ENCODE data around the gene KIF2A. TPM values are rescaled to one million over a fixed set of nuclear protein-coding genes. Genes with fewer than 3 reads are reported as not detected.
A peak's percentile ranks its signal among the peaks of the same experiment; 100 is the strongest.

KIF2A gene
- total RNA-seq, 2 experiments from 2014 or later, result 224 to 306 TPM

GRCh38 chr5:62308439-62308838 is 2.4 kb downstream of the KIF2A start:
- Mint-ChIP-seq H3K4me1 (peaks cover 67% of the 10 kb centered on the region), H3K36me3 (ENCODE audit: low read depth) (peaks cover 59% of the 10 kb centered on the region)
- CTCF ChIA-PET, result interaction anchor here (0.9 to 3.1 kb wide), 8 partner anchors 9 to 84 kb away, joined by 3 to 16 read pairs (median 6); no protein-coding TSS in a partner anchor

GRCh38 chr5:62309107-62309506 is 3.1 kb downstream of the KIF2A start:
- no peaks in the 10 kb centered on the region for H3K9me3 Mint-ChIP-seq (ENCODE audit: low read depth)
- no peak for DNase-seq
- no peak for ATAC-seq
- peaks cover 60% of the 10 kb centered on the region for H3K36me3 Mint-ChIP-seq (ENCODE audit: low read depth)
- POLR2A ChIA-PET, result interaction anchor here (0.6 to 1.8 kb wide), 5 partner anchors 10 to 103 kb away, joined by 3 to 11 read pairs (median 4); partner anchors contain the start of gene IPO11
- H3K27me3 Mint-ChIP-seq, result no peaks in the 10 kb centered on the region
- intact Hi-C loops (cut with DNase I, micrococcal nuclease), result loop anchor here (5.0 to 10.0 kb wide), 5 partner anchors 52 to 1147 kb away; partner anchors contain the start of genes ZSWIM6 (in 2 of the 2) and SMIM15 (in 1 of the 2)
- peak overlapping the region; percentile 8 for H3K4me3 Mint-ChIP-seq
- peaks cover 68% of the 10 kb centered on the region for H3K4me1 Mint-ChIP-seq
- CTCF ChIA-PET, result interaction anchor here (0.9 to 3.1 kb wide), 7 partner anchors 8 to 44 kb away, joined by 3 to 16 read pairs (median 6); no protein-coding TSS in a partner anchor
- no peak overlapping the region for H3K27ac Mint-ChIP-seq

More at GRCh38 chr5:62308439-62308838, 2.4 kb downstream of the KIF2A start:
- no peak for ATAC-seq
- peak overlapping the region; percentile 96 for H3K27ac Mint-ChIP-seq
- no peaks in the 10 kb centered on the region for H3K27me3 Mint-ChIP-seq
- DNase-seq, result no peak
- H3K4me3 Mint-ChIP-seq, result peak overlapping the region; percentile 94
- POLR2A ChIA-PET, result interaction anchor here (1.0 to 1.8 kb wide), 4 partner anchors 20 to 104 kb away, joined by 3 to 7 read pairs (median 6); partner anchors contain the start of genes DIMT1 and IPO11
- intact Hi-C loops (cut with DNase I, micrococcal nuclease), result loop anchor here (5.0 to 10.0 kb wide), 5 partner anchors 51 to 1146 kb away; partner anchors contain the start of genes ZSWIM6 (in 2 of the 2) and SMIM15 (in 1 of the 2)
- H3K9me3 Mint-ChIP-seq (ENCODE audit: low read depth), result no peaks in the 10 kb centered on the region

- DNase-seq, result no peak
- POLR2A ChIA-PET, result interaction anchor here (0.6 to 0.8 kb wide), 2 partner anchors 25 to 70 kb away, joined by 3 to 4 read pairs; no protein-coding TSS in a partner anchor
- peaks cover 70% of the 10 kb centered on the region for H3K4me1 Mint-ChIP-seq
- peak overlapping the region; percentile 26 for H3K27ac Mint-ChIP-seq
- CTCF ChIA-PET, result interaction anchor here (0.8 to 3.1 kb wide), 5 partner anchors 14 to 86 kb away, joined by 3 to 14 read pairs (median 4); no protein-coding TSS in a partner anchor
- no peaks in the 10 kb centered on the region for H3K9me3 Mint-ChIP-seq (ENCODE audit: low read depth)
- ATAC-seq, result no peak
- intact Hi-C loops (cut with DNase I, micrococcal nuclease), result loop anchor here in 1 of 2 experiments (2.0 kb wide), 1 partner anchor 14 kb away; no protein-coding TSS in a partner anchor
- no peaks in the 10 kb centered on the region for H3K27me3 Mint-ChIP-seq
- peak overlapping the region; percentile 15 for H3K4me3 Mint-ChIP-seq
- H3K36me3 Mint-ChIP-seq (ENCODE audit: low read depth), result peaks cover 66% of the 10 kb centered on the region
These were observed 4.6 kb downstream of the KIF2A start for GRCh38 chr5:62310426-62311143.

- Mint-ChIP-seq H3K27ac (peak overlapping the region; percentile 40), H3K4me3 (peak overlapping the region; percentile 18), H3K9me3 (ENCODE audit: low read depth) (no peaks in the 10 kb centered on the region), H3K27me3 (no peaks in the 10 kb centered on the region), H3K36me3 (ENCODE audit: low read depth) (peaks cover 68% of the 10 kb centered on the region), H3K4me1 (peaks cover 79% of the 10 kb centered on the region)
- CTCF ChIA-PET, result interaction anchor here (1.8 kb wide), 1 partner anchor 27 kb away, joined by 5 read pairs; no protein-coding TSS in a partner anchor
- DNase-seq (no peak), ATAC-seq (no peak)
- intact Hi-C loops (cut with DNase I, micrococcal nuclease), result loop anchor here in 1 of 2 experiments (2.0 kb wide), 1 partner anchor 17 kb away; no protein-coding TSS in a partner anchor
- POLR2A ChIA-PET, result interaction anchor here (0.8 to 1.3 kb wide), 2 partner anchors 14 to 25 kb away, joined by 3 to 4 read pairs; no protein-coding TSS in a partner anchor
These were observed 6.0 kb downstream of the KIF2A start for GRCh38 chr5:62312036-62312435.

GRCh38 chr5:62312674-62313073 is 6.7 kb downstream of the KIF2A start:
- peaks cover 61% of the 10 kb centered on the region for H3K36me3 Mint-ChIP-seq (ENCODE audit: low read depth)
- ChIA-PET POLR2A (interaction anchor here (1.3 kb wide), 1 partner anchor 15 kb away, joined by 4 read pairs; no protein-coding TSS in a partner anchor), CTCF (interaction anchor here (0.6 kb wide), 1 partner anchor 21 kb away, joined by 3 read pairs; no protein-coding TSS in a partner anchor)
- no peak overlapping the region for H3K4me3 Mint-ChIP-seq
- H3K27me3 Mint-ChIP-seq, result no peaks in the 10 kb centered on the region
- no peak for ATAC-seq
- H3K27ac Mint-ChIP-seq, result no peak overlapping the region
- no peaks in the 10 kb centered on the region for H3K9me3 Mint-ChIP-seq (ENCODE audit: low read depth)
- intact Hi-C loops (cut with DNase I, micrococcal nuclease), result loop anchor here in 1 of 2 experiments (2.0 kb wide), 1 partner anchor 16 kb away; no protein-coding TSS in a partner anchor
- no peak for DNase-seq
- peaks cover 86% of the 10 kb centered on the region for H3K4me1 Mint-ChIP-seq

GRCh38 chr5:62314213-62314830 is 8.3 kb downstream of the KIF2A start:
- H3K27ac Mint-ChIP-seq, result peak overlapping the region; percentile 69
- H3K36me3 Mint-ChIP-seq (ENCODE audit: low read depth), result peaks cover 55% of the 10 kb centered on the region
- POLR2A ChIA-PET, result interaction anchor here (1.5 kb wide), 1 partner anchor 9 kb away, joined by 6 read pairs; the partner anchor contains the start of gene KIF2A
- CTCF ChIA-PET, result interaction anchor here (1.3 to 4.2 kb wide), 3 partner anchors 9 to 90 kb away, joined by 3 to 19 read pairs (median 5); no protein-coding TSS in a partner anchor
- H3K4me3 Mint-ChIP-seq, result no peak overlapping the region
- DNase-seq, result no peak
- intact Hi-C loops (cut with DNase I, micrococcal nuclease), result loop anchor here in 1 of 2 experiments (2.0 kb wide), 1 partner anchor 26 kb away; no protein-coding TSS in a partner anchor
- no peaks in the 10 kb centered on the region for H3K27me3 Mint-ChIP-seq
- H3K9me3 Mint-ChIP-seq (ENCODE audit: low read depth), result no peaks in the 10 kb centered on the region
- no peak for ATAC-seq
- H3K4me1 Mint-ChIP-seq, result peaks cover 87% of the 10 kb centered on the region

- POLR2A ChIA-PET, result interaction anchor here (0.6 to 1.5 kb wide), 2 partner anchors 10 to 47 kb away, joined by 3 to 6 read pairs; partner anchors contain the start of gene KIF2A
- Mint-ChIP-seq H3K4me3 (no peak overlapping the region), H3K27me3 (no peaks in the 10 kb centered on the region), H3K36me3 (ENCODE audit: low read depth) (peaks cover 43% of the 10 kb centered on the region), H3K27ac (peak overlapping the region; percentile 81), H3K4me1 (peaks cover 85% of the 10 kb centered on the region), H3K9me3 (ENCODE audit: low read depth) (no peaks in the 10 kb centered on the region)
- no peak for ATAC-seq
- no peak for DNase-seq
- CTCF ChIA-PET, result interaction anchor here (0.5 to 4.2 kb wide), 5 partner anchors 10 to 253 kb away, joined by 3 to 19 read pairs (median 3); no protein-coding TSS in a partner anchor
- intact Hi-C loops (cut with DNase I, micrococcal nuclease), result loop anchor here in 1 of 2 experiments (2.0 kb wide), 1 partner anchor 25 kb away; no protein-coding TSS in a partner anchor
These were observed 9.6 kb downstream of the KIF2A start for GRCh38 chr5:62315376-62316175.

- Mint-ChIP-seq H3K36me3 (ENCODE audit: low read depth) (peaks cover 42% of the 10 kb centered on the region), H3K27me3 (no peaks in the 10 kb centered on the region), H3K9me3 (ENCODE audit: low read depth) (no peaks in the 10 kb centered on the region), H3K4me3 (no peak overlapping the region), H3K27ac (no peak overlapping the region), H3K4me1 (peaks cover 83% of the 10 kb centered on the region)
- intact Hi-C loops (cut with DNase I, micrococcal nuclease), result no loop called here
- no peak for ATAC-seq
- ChIA-PET CTCF (interaction anchor here (0.5 to 4.2 kb wide), 5 partner anchors 9 to 253 kb away, joined by 3 to 19 read pairs (median 3); no protein-coding TSS in a partner anchor), POLR2A (interaction anchor here (0.6 to 1.0 kb wide), 2 partner anchors 13 to 47 kb away, joined by 3 read pairs; no protein-coding TSS in a partner anchor)
- DNase-seq, result no peak
These were observed 10.1 kb downstream of the KIF2A start for GRCh38 chr5:62316176-62316502.

GRCh38 chr5:62317810-62318209 is 11.8 kb downstream of the KIF2A start:
- POLR2A ChIA-PET, result interaction anchor here (0.6 kb wide), 1 partner anchor 20 kb away, joined by 3 read pairs; no protein-coding TSS in a partner anchor
- CTCF ChIA-PET, result interaction anchor here (0.6 to 4.2 kb wide), 5 partner anchors 9 to 93 kb away, joined by 3 to 19 read pairs (median 6); no protein-coding TSS in a partner anchor
- ATAC-seq (no peak), DNase-seq (no peak)
- H3K27ac Mint-ChIP-seq, result no peak overlapping the region
- no peaks in the 10 kb centered on the region for H3K9me3 Mint-ChIP-seq (ENCODE audit: low read depth)
- H3K4me3 Mint-ChIP-seq, result no peak overlapping the region
- H3K4me1 Mint-ChIP-seq, result peaks cover 77% of the 10 kb centered on the region
- intact Hi-C loops (cut with DNase I, micrococcal nuclease), result no loop called here
- H3K27me3 Mint-ChIP-seq, result no peaks in the 10 kb centered on the region
- peaks cover 40% of the 10 kb centered on the region for H3K36me3 Mint-ChIP-seq (ENCODE audit: low read depth)

- H3K4me1 Mint-ChIP-seq, result peaks cover 78% of the 10 kb centered on the region
- H3K4me3 Mint-ChIP-seq, result no peak overlapping the region
- no peaks in the 10 kb centered on the region for H3K27me3 Mint-ChIP-seq
- no peaks in the 10 kb centered on the region for H3K9me3 Mint-ChIP-seq (ENCODE audit: low read depth)
- intact Hi-C loops (cut with DNase I, micrococcal nuclease), result no loop called here
- no peak overlapping the region for H3K27ac Mint-ChIP-seq
- peaks cover 49% of the 10 kb centered on the region for H3K36me3 Mint-ChIP-seq (ENCODE audit: low read depth)
- DNase-seq (no peak), ATAC-seq (no peak)
- POLR2A ChIA-PET, result no interaction called here
- CTCF ChIA-PET, result interaction anchor here (0.6 to 1.7 kb wide), 2 partner anchors 11 to 30 kb away, joined by 3 to 5 read pairs; no protein-coding TSS in a partner anchor
These were observed 16.5 kb downstream of the KIF2A start for GRCh38 chr5:62322484-62322883.

Measured in activated CD4-positive, alpha-beta T cell treated with anti-CD3 and anti-CD28 coated beads for 36 hours (primary cell).